Measurements from ENCODE around the gene AMOT. TPM values are rescaled to one million over a fixed set of nuclear protein-coding genes. Genes with fewer than 3 reads are reported as not detected.

The AMOT gene
- total and polyA plus RNA-seq, 2 experiments from 2014 or later: 2.1 to 5.4 TPM

DNA sequence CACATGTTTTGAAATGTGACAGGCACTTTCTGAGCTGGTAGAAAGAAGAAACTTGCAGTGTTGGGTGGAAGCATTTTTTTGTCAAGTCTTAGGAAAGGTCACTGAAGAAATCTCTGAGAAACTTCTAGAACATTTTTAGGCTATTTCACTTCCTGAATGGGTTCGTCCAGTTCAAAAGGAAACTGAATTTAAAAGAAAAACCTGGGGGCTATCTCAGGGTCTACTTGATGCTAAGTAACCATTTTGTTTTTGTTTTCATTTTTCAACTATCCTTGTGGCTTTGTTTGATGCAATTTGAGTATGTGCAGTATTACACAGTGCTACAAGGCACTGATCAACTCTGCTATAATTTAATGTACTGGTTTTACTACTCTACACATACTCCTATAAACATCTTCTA, 34.0 kb upstream of the AMOT start:
- TF ChIP-seq, protein P1, sequence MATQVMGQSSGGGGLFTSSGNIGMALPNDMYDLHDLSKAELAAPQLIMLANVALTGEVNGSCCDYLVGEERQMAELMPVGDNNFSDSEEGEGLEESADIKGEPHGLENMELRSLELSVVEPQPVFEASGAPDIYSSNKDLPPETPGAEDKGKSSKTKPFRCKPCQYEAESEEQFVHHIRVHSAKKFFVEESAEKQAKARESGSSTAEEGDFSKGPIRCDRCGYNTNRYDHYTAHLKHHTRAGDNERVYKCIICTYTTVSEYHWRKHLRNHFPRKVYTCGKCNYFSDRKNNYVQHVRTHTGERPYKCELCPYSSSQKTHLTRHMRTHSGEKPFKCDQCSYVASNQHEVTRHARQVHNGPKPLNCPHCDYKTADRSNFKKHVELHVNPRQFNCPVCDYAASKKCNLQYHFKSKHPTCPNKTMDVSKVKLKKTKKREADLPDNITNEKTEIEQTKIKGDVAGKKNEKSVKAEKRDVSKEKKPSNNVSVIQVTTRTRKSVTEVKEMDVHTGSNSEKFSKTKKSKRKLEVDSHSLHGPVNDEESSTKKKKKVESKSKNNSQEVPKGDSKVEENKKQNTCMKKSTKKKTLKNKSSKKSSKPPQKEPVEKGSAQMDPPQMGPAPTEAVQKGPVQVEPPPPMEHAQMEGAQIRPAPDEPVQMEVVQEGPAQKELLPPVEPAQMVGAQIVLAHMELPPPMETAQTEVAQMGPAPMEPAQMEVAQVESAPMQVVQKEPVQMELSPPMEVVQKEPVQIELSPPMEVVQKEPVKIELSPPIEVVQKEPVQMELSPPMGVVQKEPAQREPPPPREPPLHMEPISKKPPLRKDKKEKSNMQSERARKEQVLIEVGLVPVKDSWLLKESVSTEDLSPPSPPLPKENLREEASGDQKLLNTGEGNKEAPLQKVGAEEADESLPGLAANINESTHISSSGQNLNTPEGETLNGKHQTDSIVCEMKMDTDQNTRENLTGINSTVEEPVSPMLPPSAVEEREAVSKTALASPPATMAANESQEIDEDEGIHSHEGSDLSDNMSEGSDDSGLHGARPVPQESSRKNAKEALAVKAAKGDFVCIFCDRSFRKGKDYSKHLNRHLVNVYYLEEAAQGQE (IDR thresholded peaks at IDR 0.05; ENCODE audit: unreplicated experiment): no peak
- TF ChIP-seq, protein P2, sequence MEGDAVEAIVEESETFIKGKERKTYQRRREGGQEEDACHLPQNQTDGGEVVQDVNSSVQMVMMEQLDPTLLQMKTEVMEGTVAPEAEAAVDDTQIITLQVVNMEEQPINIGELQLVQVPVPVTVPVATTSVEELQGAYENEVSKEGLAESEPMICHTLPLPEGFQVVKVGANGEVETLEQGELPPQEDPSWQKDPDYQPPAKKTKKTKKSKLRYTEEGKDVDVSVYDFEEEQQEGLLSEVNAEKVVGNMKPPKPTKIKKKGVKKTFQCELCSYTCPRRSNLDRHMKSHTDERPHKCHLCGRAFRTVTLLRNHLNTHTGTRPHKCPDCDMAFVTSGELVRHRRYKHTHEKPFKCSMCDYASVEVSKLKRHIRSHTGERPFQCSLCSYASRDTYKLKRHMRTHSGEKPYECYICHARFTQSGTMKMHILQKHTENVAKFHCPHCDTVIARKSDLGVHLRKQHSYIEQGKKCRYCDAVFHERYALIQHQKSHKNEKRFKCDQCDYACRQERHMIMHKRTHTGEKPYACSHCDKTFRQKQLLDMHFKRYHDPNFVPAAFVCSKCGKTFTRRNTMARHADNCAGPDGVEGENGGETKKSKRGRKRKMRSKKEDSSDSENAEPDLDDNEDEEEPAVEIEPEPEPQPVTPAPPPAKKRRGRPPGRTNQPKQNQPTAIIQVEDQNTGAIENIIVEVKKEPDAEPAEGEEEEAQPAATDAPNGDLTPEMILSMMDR (conservative IDR thresholded peaks at IDR 0.05; ENCODE audit: low read depth in 2 of 2): no peak
- TF ChIP-seq CREB1 (CRISPR knock-in tag; IDR thresholded peaks at IDR 0.05; ENCODE audit: low read depth) (no peak), POLR2AphosphoS5 (IDR thresholded peaks at IDR 0.05; ENCODE audit: low read depth) (no peak), EZH2phosphoT487 (IDR thresholded peaks at IDR 0.05; ENCODE audit: unreplicated experiment) (no peak), EZH2 (IDR thresholded peaks at IDR 0.05; ENCODE audit: low read depth, unreplicated experiment) (no peak), ZNF114 (CRISPR knock-in tag; IDR thresholded peaks at IDR 0.05) (no peak), JUNB (IDR thresholded peaks at IDR 0.05; ENCODE audit: unreplicated experiment) (no peak), STAT1 (IDR thresholded peaks at IDR 0.05; ENCODE audit: unreplicated experiment) (no peak), NANOG (IDR thresholded peaks at IDR 0.05; ENCODE audit: borderline replicate concordance) (no peak), ZNF331 (CRISPR knock-in tag; IDR thresholded peaks at IDR 0.05; ENCODE audit: low read depth) (no peak)
- TF ChIP-seq, protein P3, sequence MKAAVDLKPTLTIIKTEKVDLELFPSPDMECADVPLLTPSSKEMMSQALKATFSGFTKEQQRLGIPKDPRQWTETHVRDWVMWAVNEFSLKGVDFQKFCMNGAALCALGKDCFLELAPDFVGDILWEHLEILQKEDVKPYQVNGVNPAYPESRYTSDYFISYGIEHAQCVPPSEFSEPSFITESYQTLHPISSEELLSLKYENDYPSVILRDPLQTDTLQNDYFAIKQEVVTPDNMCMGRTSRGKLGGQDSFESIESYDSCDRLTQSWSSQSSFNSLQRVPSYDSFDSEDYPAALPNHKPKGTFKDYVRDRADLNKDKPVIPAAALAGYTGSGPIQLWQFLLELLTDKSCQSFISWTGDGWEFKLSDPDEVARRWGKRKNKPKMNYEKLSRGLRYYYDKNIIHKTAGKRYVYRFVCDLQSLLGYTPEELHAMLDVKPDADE (IDR thresholded peaks at IDR 0.05): no peak
- TF ChIP-seq, protein P4, sequence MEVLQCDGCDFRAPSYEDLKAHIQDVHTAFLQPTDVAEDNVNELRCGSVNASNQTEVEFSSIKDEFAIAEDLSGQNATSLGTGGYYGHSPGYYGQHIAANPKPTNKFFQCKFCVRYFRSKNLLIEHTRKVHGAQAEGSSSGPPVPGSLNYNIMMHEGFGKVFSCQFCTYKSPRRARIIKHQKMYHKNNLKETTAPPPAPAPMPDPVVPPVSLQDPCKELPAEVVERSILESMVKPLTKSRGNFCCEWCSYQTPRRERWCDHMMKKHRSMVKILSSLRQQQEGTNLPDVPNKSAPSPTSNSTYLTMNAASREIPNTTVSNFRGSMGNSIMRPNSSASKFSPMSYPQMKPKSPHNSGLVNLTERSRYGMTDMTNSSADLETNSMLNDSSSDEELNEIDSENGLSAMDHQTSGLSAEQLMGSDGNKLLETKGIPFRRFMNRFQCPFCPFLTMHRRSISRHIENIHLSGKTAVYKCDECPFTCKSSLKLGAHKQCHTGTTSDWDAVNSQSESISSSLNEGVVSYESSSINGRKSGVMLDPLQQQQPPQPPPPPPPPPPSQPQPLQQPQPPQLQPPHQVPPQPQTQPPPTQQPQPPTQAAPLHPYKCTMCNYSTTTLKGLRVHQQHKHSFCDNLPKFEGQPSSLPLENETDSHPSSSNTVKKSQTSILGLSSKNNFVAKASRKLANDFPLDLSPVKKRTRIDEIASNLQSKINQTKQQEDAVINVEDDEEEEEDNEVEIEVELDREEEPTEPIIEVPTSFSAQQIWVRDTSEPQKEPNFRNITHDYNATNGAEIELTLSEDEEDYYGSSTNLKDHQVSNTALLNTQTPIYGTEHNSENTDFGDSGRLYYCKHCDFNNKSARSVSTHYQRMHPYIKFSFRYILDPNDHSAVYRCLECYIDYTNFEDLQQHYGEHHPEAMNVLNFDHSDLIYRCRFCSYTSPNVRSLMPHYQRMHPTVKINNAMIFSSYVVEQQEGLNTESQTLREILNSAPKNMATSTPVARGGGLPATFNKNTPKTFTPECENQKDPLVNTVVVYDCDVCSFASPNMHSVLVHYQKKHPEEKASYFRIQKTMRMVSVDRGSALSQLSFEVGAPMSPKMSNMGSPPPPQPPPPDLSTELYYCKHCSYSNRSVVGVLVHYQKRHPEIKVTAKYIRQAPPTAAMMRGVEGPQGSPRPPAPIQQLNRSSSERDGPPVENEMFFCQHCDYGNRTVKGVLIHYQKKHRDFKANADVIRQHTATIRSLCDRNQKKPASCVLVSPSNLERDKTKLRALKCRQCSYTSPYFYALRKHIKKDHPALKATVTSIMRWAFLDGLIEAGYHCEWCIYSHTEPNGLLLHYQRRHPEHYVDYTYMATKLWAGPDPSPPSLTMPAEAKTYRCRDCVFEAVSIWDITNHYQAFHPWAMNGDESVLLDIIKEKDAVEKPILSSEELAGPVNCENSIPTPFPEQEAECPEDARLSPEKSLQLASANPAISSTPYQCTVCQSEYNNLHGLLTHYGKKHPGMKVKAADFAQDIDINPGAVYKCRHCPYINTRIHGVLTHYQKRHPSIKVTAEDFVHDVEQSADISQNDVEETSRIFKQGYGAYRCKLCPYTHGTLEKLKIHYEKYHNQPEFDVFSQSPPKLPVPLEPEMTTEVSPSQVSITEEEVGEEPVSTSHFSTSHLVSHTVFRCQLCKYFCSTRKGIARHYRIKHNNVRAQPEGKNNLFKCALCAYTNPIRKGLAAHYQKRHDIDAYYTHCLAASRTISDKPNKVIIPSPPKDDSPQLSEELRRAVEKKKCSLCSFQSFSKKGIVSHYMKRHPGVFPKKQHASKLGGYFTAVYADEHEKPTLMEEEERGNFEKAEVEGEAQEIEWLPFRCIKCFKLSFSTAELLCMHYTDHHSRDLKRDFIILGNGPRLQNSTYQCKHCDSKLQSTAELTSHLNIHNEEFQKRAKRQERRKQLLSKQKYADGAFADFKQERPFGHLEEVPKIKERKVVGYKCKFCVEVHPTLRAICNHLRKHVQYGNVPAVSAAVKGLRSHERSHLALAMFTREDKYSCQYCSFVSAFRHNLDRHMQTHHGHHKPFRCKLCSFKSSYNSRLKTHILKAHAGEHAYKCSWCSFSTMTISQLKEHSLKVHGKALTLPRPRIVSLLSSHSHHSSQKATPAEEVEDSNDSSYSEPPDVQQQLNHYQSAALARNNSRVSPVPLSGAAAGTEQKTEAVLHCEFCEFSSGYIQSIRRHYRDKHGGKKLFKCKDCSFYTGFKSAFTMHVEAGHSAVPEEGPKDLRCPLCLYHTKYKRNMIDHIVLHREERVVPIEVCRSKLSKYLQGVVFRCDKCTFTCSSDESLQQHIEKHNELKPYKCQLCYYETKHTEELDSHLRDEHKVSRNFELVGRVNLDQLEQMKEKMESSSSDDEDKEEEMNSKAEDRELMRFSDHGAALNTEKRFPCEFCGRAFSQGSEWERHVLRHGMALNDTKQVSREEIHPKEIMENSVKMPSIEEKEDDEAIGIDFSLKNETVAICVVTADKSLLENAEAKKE (CRISPR knock-in tag; IDR thresholded peaks at IDR 0.05): no peak
- no peaks in the 10 kb centered on the region for H3K9me2 ChIP-seq (ENCODE audit: insufficient read depth)
- no peaks in the 10 kb centered on the region for H3K36me3 Mint-ChIP-seq (ENCODE audit: low read depth)
- no peaks in the 10 kb centered on the region for H4K20me1 ChIP-seq (replicated peaks; ENCODE audit: insufficient read depth)
- H3K79me2 ChIP-seq (replicated peaks; ENCODE audit: insufficient read depth): no peaks in the 10 kb centered on the region
- no peaks in the 10 kb centered on the region for H3K9me3 Mint-ChIP-seq
- DNase-seq (ENCODE audit: low spot score): no peak
- no peak overlapping the region for H3K27ac Mint-ChIP-seq
- no peak overlapping the region for H3K4me2 ChIP-seq
- H3K4me3 Mint-ChIP-seq: no peak overlapping the region
- H2AFZ ChIP-seq: no peak overlapping the region
- no peaks in the 10 kb centered on the region for H3K27me3 ChIP-seq (ENCODE audit: insufficient read depth)
- ATAC-seq: no peak
- H3K4me3 ChIP-seq: no peak overlapping the region
- no peaks in the 10 kb centered on the region for H3K36me3 ChIP-seq (ENCODE audit: insufficient read depth)
- H3K4me1 Mint-ChIP-seq: peaks cover 15% of the 10 kb centered on the region; the same call in 2 of the 3 replicates
- no peaks in the 10 kb centered on the region for H3K27me3 Mint-ChIP-seq (ENCODE audit: insufficient read depth, low read depth, poor library complexity)
- H3K27ac ChIP-seq (ENCODE audit: low read depth): no peak overlapping the region
- H3K4me1 ChIP-seq (ENCODE audit: insufficient read depth): peaks cover 8% of the 10 kb centered on the region; the same call in 1 of the 2 replicates
- H3F3A ChIP-seq (replicated peaks; ENCODE audit: low read depth): no peaks in the 10 kb centered on the region

Data from GM23338 (cell line).